ENCODE measurements around the gene TMEM253.

DNA sequence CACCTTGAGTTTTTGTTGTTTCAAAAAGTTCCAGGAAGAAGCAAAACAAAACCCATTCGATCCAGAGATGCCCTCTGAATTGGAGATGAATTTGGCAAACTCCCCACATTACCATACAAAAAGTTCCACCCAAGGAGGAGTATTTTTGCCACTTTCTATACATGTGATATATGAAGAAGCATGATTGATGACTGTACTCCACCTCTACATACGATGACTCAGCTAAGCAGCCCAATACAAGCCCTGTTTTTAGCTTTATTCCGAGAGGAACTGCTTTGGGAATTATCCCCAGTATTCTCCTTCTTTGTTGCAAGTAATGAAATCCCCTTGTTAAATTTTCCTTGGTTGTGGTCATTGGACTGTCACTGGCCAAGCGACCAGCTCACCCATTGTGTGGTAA is 11.4 kb downstream of the TMEM253 start:
- TF ChIP-seq CTCF (IDR thresholded peaks at IDR 0.05): no peak
- no peak for TF ChIP-seq POLR2AphosphoS5 (IDR thresholded peaks at IDR 0.05; ENCODE audit: insufficient read depth in 1 of 2, low read depth in 1 of 2)

All from vagina (tissue), 2 donors.